Loucy (cell line): ENCODE results near the gene TPRX2.

Source experiments
- H2AFZ ChIP-seq: fragments of 200-600 bp; sonication (generic); 2 replicates; pipeline ENCODE4 v1.6.0; 2016; ENCODE audit warnings: antibody characterized with exemption, mild to moderate bottlenecking, low read length, moderate library complexity
- H3F3A ChIP-seq: fragments of 200-600 bp; 2 replicates; pipeline ENCODE4 v1.6.0; 2016; ENCODE audit warnings: antibody characterized with exemption, low read depth, mild to moderate bottlenecking
- H3K27me3 ChIP-seq: fragments of 200-600 bp; sonication (generic); 2 replicates; pipeline ENCODE4 v1.6.1; 2014; ENCODE audit warnings: low read length, mild to moderate bottlenecking; ENCODE audit not compliant: insufficient read depth, poor library complexity, severe bottlenecking
- H3K36me3 ChIP-seq: fragments of 200-600 bp; sonication (generic); 2 replicates; pipeline ENCODE4 v1.6.1; 2016; ENCODE audit warnings: low read length; ENCODE audit not compliant: insufficient read depth
- H3K4me1 ChIP-seq: fragments of 200-600 bp; sonication (generic); 2 replicates; pipeline ENCODE4 v1.5.1; 2014; ENCODE audit warnings: low read length, mild to moderate bottlenecking; ENCODE audit not compliant: insufficient read depth, poor library complexity, severe bottlenecking
- H3K4me2 ChIP-seq: fragments of 200-600 bp; sonication (generic); 2 replicates; pipeline ENCODE4 v1.6.0; 2014; ENCODE audit warnings: antibody characterized with exemption, low read length, low read depth, mild to moderate bottlenecking; ENCODE audit not compliant: poor library complexity, severe bottlenecking
- H3K4me3 ChIP-seq: fragments of 200-600 bp; sonication (generic); 2 replicates; pipeline ENCODE4 v1.5.1; 2014; ENCODE audit warnings: low read length, mild to moderate bottlenecking, mixed read lengths; ENCODE audit not compliant: poor library complexity, severe bottlenecking
- H3K79me2 ChIP-seq: fragments of 200-600 bp; sonication (generic); 2 replicates; pipeline ENCODE4 v1.6.1; 2014; ENCODE audit warnings: low read length; ENCODE audit not compliant: insufficient read depth
- H3K9ac ChIP-seq: fragments of 200-600 bp; sonication (generic); 2 replicates; pipeline ENCODE4 v1.6.0; 2014; ENCODE audit warnings: mild to moderate bottlenecking, low read depth, low read length, moderate library complexity; ENCODE audit not compliant: poor library complexity, severe bottlenecking
- H3K9me2 ChIP-seq: fragments of 200-600 bp; sonication (generic); replicated peaks from 2 replicates; pipeline ENCODE4 v1.6.1; 2016; ENCODE audit warnings: low read depth, low read length, mixed read lengths
- H3K9me3 ChIP-seq: fragments of 200-600 bp; sonication (generic); 2 replicates; pipeline ENCODE4 v1.6.1; 2014; ENCODE audit warnings: mild to moderate bottlenecking, antibody characterized with exemption, low read length, low read depth; ENCODE audit not compliant: insufficient read depth
- H4K20me1 ChIP-seq: fragments of 200-600 bp; sonication (generic); 2 replicates; pipeline ENCODE4 v1.6.0; 2014; ENCODE audit warnings: antibody characterized with exemption, low read length, mild to moderate bottlenecking; ENCODE audit not compliant: insufficient read depth, poor library complexity, severe bottlenecking
- CTCF ChIP-seq: fragments of 200-600 bp; sonication (generic); conservative IDR thresholded peaks from 2 replicates; pipeline ENCODE4 v1.5.1; 2014; ENCODE audit warnings: mild to moderate bottlenecking, antibody characterized with exemption, low read length
- EZH2phosphoT487 ChIP-seq: fragments of 200-600 bp; IDR thresholded peaks from 2 replicates; pipeline ENCODE4 v1.6.1; 2018; ENCODE audit warnings: antibody characterized with exemption, mild to moderate bottlenecking, moderate library complexity, borderline replicate concordance

Gene TPRX2

GRCh38 chr19:47819858-47820257 lies 39.2 kb upstream of the TPRX2 start:
- Histone ChIP-seq H3K4me1 (no peaks in the 10 kb centered on the region), H3K9me3 (no peaks in the 10 kb centered on the region), H2AFZ (no peak overlapping the region), H3F3A (no peaks in the 10 kb centered on the region), H3K79me2 (no peaks in the 10 kb centered on the region), H3K9me2 (no peaks in the 10 kb centered on the region), H3K4me3 (no peak overlapping the region), H3K27me3 (no peaks in the 10 kb centered on the region), H3K9ac (no peak overlapping the region), H3K4me2 (no peak overlapping the region), H3K36me3 (no peaks in the 10 kb centered on the region), H4K20me1 (no peaks in the 10 kb centered on the region)
- TF ChIP-seq CTCF (no peak), EZH2phosphoT487 (no peak)

GRCh38 chr19:47820410-47820809 lies 38.6 kb upstream of the TPRX2 start:
- no peaks in the 10 kb centered on the region for H3K9me2 ChIP-seq
- H3K27me3 ChIP-seq = no peaks in the 10 kb centered on the region
- no peak for TF ChIP-seq CTCF
- no peak for TF ChIP-seq EZH2phosphoT487
- no peak overlapping the region for H3K9ac ChIP-seq
- no peaks in the 10 kb centered on the region for H3K36me3 ChIP-seq
- H4K20me1 ChIP-seq = no peaks in the 10 kb centered on the region
- H3K4me1 ChIP-seq = no peaks in the 10 kb centered on the region
- no peaks in the 10 kb centered on the region for H3K79me2 ChIP-seq
- H3K4me2 ChIP-seq = no peak overlapping the region
- H3K4me3 ChIP-seq = no peak overlapping the region
- no peak overlapping the region; the same call in 1 of the 2 replicates for H2AFZ ChIP-seq
- H3F3A ChIP-seq = no peaks in the 10 kb centered on the region
- no peaks in the 10 kb centered on the region for H3K9me3 ChIP-seq

GRCh38 chr19:47821460-47822020 lies 37.5 kb upstream of the TPRX2 start, which contains the start of gene CRX:
Gene CRX, plus strand, starts transcription at chr19:47821937. Its CDS starts 12,507 bp downstream, at chr19:47834444.
- Histone ChIP-seq H3K36me3 (no peaks in the 10 kb centered on the region), H3F3A (no peaks in the 10 kb centered on the region), H3K4me3 (no peak within 1 kb of the TSS), H3K27me3 (no peaks in the 10 kb centered on the region), H3K4me1 (no peaks in the 10 kb centered on the region), H3K9ac (no peak within 1 kb of the TSS), H3K9me2 (no peaks in the 10 kb centered on the region), H3K79me2 (no peaks in the 10 kb centered on the region), H3K4me2 (no peak within 1 kb of the TSS), H3K9me3 (no peaks in the 10 kb centered on the region), H2AFZ (no peak within 1 kb of the TSS), H4K20me1 (no peaks in the 10 kb centered on the region)
- TF ChIP-seq EZH2phosphoT487 (no peak), CTCF (no peak)
